Stimulated activated CD8-positive, alpha-beta memory T cell treated with anti-CD3 and anti-CD28 coated beads, Interleukin-7, amount 100 ng/mL, for 1 hour (primary cell): ENCODE measurements around the gene TTC21A.

Source experiments
- DNase-seq, 2 donors: peaks; one replicate each; pipeline ENCODE4 v3.0.0-alpha.2; 2020; ENCODE audit warnings: low read depth in 2 of 2

Gene TTC21A

DNA sequence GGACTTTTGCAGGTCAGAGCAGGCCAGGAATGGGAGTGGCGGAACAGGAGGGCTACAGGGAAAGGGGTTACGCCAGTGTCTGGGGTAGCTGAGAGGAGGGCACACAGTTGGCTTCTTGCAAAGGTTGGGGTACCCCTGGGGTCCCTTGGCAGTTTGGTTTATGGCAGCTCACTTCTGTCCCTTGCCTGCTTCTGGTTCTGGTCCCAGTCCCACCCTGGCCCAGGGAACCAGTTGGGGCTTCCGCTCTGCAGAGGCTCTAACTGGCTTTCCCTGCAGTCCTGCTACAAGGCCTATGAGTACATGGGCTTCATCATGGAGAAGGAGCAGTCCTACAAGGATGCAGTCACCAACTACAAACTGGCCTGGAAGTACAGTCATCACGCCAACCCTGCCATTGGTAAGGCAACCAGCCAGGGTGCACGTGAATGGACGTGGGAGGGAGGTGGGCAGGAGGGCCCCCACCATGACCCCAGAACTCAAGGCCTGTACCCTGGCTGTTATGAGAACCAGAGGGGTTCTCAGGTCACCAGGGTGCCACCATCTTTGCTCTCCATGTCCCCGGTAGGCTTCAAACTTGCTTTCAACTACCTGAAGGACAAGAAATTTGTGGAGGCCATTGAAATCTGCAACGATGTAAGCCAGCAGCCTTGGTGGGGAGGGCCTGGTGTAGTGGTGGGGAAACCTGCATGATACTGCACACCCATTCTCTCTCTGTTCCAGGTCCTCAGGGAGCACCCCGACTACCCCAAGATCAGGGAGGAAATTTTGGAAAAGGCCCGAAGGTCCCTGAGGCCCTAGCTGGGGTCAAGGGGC is 30.7 kb downstream of the TTC21A start:
- no peak for DNase-seq

DNA sequence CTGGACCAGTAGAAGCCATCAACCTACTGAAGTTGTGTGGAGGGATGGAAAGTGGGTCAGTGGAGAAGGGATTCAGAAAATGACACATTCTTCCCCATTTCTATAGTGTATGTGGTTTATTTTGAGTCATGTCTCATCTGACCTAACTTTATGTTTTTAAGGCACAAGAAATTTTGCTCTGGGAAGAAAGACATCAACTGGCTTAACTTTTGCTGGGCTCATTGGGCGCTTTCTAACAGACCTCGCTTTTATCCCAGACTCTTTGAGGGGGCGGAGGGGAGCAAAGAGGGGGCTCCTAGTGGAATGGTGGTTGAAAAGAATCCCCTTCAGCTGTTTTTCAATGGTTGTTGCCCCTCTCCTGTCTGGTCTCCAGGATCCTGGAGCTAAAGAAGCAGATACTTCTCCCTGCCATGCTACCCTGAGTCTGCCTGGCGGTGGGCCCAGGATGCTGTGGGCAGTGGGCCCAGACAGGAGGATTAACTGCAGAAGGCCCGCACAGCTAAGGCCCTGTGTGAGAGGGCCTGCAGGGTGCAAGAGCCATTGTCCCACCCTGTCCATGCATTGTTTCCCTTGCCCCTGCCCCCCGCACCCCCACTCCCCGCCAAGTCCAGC is 31.4 kb downstream of the TTC21A start:
- DNase-seq, result no peak

- no peak for DNase-seq
Measured at GRCh38 chr3:39139442-39139841, 32.0 kb downstream of the TTC21A start.

- DNase-seq, result no peak
Measured at GRCh38 chr3:39140341-39140971, 33.0 kb downstream of the TTC21A start.

DNA sequence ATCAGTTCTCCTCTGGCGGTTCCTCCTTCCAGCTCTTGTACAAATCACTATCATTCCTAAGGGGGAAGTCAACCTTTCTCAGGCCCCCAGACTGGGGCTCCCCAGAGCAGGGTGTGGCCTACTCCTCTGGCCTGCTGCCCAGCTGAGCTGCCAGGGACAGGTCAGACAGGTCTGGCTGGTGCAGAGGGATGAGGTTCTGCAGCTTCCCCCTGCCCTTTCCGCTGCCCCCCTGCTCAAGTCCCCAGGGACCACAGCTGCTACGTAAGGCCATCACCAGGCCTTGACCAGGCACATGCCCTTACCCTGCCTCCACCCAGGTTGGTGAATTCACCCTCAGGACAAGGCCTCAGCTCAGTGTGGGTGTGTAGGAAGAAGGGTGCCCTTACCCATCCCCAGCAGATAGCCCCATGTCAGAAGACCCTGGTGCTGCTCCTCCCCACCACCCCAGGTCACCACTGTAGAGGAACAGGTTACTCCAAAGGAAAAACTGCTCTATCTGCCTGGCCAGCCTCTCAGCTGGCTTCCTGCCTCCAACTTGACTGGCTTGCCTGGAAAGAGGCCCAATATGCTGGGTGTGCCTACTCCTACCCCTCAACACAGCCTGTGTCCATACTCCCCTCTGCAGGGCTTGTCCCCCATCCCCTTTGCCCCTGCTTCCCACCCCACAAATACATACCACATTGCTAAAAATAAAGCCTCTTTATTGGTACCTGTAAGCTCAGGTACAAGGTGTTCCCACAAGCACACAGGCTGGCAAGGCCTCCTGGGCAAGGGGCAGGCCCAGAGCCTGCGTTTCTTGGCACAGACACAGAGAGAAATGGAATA is 33.9 kb downstream of the TTC21A start:
- DNase-seq, result no peak

GRCh38 chr3:39142067-39142466 is 34.6 kb downstream of the TTC21A start:
- no peak for DNase-seq

DNA sequence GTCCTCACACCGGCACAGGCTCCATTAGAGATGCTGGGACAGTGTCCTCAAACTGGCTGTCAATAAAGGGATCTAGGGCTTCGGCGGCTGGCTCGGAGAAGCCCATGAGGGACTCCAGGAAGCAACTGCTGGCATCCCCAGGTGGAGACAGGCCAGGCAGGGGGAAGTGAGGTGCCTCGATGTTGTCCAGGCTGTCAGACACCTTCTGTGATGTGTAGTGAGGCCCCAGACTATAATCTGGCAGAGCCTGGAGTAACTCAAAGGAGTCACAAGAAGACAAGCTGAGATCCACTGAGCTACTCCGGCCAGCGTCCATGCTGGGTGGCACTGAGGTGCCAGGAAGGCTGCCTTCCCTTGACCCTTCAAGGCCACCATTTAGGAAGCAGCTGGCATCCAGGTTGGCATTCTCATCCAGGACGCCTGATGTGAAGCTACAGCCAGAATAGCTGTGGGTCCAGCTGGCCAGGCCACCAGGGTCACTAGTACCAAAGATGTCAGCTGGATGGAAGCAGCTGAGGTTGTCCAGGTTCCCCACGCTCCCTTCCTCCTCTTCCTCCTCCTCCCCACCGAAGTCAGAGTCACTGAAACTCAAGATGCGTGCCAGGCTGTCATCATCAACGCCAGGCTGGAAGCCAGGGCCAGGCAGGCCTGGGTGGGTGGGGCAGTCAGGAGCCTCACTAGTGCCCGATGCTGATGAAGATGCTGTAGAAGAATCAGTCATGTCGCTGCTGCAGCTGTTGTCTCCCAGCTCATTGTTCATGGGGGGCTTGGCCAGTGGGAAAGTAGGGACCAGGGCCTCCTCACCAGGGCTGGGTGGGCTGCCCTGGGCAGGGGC is 35.8 kb downstream of the TTC21A start:
- no peak for DNase-seq

DNA sequence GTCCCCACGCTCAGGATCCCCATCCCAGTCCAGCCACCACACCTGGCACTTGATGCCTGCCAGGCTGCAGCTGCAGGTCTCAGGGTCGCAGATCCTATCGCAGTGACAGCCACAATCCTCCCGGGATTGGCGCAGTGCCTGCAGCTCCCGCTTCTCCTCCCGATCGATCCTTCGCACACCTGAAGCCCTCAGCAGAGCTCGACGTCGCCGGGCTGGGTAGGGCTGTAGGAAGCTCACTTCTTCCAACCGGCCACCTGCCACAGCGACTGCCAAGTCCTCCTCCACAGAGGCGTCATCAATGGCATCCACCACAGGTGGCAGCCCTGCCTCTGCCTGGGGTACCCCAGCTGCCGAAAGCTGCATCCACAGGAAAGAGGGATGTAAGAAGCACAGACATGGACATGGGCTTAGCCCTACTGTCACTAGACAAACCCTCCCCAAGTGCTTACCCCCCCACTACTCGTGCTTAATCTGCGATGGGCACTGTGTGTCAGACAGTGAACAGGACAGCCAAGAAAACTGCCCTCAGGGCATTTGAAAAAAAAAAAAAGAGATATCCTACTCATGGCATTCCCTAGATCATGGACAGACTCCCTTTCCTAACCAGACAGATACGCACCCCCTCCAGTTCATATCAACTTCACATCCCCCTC is 36.7 kb downstream of the TTC21A start:
- no peak for DNase-seq

DNA sequence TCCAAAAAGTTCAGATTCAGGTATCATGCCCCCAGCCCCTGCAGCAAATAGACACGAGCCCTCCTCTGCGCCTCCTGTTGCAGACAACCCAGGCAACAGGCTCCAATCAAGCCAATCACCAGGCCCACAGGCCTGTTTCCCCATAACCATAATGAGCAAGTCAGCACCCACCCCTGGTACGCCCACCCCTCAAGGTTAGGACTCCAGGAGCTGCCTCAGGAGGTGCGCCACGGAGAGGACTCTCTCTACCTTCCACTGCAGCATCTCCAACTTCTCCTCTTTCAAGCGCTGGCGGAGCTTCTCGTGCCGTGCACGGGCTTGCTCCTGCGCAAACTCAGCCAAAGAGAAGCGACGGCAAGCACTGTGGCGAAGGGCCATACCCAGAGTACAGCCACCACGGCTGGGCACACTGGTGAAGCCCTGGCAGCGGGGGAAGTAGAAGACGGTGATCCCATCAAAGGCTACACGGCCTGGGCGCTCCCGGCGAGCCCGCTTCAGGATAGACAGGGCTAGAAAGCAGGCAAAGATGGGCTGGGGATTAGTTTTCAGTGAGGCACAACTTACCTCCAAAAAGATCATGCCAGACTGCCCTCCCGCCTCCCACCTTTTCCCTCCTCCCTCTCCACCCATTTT is 37.4 kb downstream of the TTC21A start:
- no peak for DNase-seq

GRCh38 chr3:39146083-39146501 is 38.6 kb downstream of the TTC21A start:
- DNase-seq, result no peak

GRCh38 chr3:39146611-39147591 is 39.4 kb downstream of the TTC21A start:
- no peak for DNase-seq

DNA sequence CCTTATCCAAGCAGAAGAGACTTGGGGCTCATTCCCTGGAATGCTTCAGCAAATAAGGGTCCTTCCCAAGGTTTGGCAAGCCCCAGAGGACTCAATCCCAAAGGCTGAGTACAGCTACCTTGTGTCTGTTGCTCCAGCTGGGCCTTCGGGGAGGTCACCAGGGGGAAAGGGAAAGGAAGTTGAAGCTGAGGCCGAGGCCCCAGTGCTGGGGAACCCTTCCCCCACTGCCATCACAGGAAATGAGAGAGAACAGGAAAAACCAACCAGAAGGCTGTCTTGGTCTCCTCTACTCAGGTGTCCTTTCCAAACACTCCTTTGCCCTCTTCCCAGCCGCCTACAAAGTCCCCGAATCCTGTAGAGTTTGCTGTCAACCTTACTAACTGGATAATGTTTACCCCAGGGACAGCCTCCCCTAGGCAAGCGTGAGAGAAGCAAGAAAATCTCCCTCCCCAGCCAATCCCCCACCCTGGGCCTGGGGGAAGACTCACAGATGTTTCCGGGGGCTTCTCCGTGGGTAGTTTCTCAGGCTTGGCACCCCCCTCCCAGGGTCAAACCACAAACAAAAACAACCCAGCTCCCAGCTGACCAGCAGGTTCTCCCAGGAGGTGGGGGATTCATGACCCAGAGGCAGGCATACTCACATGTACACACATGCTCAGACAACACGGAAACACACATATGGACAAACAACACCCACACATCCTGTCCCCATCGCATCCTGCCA is 40.4 kb downstream of the TTC21A start:
- DNase-seq, result no peak

DNA sequence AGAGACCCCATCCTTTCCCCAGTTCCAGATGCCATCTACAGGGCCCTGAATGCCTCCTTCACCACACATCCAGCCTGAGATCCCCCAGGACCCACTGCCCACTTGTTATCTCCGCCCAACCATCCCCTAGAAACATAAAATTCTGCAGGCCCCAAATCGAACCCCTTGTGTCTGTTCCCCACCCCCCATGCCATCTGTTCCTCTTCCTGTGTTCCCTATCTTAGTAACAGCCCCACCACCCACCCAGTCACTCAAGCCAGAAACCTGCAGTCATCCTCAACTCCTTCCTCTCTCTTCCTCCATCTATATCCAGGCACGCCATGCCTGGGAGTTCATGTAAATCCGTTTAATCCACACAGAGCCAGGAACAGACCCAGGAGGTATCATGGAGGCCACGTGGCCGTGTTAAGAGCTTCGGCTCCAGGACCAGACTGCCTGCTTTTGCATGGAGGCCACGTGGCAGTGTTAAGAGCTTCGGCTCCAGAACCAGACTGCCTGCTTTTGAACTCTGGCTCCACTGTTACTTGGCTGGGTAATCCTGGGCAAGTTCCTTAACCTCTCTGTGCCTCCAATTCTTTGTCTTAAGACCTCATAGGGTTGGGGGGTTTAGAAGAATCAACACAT is 41.1 kb downstream of the TTC21A start:
- DNase-seq, result no peak

GRCh38 chr3:39149059-39149455 is 41.6 kb downstream of the TTC21A start:
- no peak for DNase-seq

DNA sequence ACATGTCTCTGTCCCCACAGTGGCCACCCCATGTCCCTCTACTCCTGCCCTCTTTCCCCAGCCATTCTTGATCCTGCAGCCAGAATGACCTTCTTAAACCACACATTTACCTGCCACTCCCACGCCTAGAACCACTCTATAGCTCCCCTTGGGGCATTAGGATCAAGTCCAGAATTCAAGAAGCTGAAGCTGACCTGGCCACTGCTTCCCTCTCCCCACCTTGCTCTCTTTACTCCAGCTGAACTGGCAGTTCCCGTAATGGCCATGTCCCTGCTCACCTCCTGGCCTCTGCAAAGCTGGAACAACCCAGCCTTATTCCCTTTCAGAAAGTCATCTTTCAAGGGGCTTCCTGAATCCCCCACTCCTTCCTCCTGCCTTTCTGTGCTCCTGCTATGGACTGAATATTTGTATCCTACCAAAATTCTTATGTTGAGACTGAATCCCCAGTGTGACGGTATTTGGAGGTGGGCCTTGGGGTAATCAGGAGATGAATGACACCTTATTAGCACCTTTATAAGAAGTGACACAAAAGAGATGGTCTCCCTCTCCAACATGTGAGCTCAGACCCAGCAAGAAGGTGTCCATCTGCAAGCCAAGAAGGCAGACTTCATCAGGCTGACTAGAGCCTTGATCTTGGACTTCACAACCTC is 42.1 kb downstream of the TTC21A start:
- DNase-seq, result no peak

GRCh38 chr3:39150148-39150802 is 42.8 kb downstream of the TTC21A start:
- DNase-seq, result no peak
